Iris pigment epithelial cell (primary cell): ENCODE measurements around the gene RET.
A peak's percentile ranks its signal among the peaks of the same experiment; 100 is the strongest.

Experiments used
- DNase-seq: peaks from one replicate; pipeline ENCODE4 v3.0.0-alpha.2; 2011; ENCODE audit warnings: low read depth

The RET gene

DNA sequence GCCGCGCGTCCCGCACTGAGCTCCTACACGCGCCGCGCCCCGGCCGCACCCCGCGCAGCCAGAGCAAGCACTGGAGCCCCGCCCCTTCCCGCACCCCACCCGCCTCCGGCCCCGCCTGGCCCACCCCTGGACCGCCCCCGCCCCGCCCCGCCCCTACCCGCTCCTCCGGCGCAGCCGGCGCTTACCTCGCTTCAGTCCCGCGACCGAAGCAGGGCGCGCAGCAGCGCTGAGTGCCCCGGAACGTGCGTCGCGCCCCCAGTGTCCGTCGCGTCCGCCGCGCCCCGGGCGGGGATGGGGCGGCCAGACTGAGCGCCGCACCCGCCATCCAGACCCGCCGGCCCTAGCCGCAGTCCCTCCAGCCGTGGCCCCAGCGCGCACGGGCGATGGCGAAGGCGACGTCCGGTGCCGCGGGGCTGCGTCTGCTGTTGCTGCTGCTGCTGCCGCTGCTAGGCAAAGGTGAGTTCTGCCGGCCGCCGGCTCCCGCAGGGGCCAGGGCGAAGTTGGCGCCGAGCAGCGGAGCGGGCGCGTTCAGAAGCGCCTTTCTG lies at the start of gene RET:
TSS of gene RET (plus strand) at position 194 of the 545 bp plus-strand sequence. CDS start at position 384, 190 bp downstream.
- peak; percentile 24 for DNase-seq

GRCh38 chr10:43027331-43027955 lies 49.4 kb upstream of the RET start:
- DNase-seq, result no peak

DNA sequence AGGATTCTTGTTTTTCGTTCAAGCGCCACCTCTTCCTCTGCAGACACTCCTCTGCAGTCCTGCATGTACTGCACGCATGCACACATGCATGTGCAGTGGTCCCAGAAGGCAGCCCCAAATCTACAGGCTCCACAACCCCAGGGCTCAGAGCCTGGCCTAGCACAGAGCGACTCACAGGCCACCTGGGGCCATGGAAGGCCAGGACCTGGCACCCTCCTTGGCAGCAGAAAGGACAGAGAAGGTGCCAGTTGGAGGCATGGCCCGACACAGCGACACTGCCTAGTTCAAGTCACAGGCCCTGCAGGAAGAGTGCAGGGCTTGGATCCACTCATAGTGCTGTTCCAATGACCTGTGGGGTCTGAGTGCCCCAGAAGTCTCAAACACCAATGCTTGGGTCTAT lies 48.7 kb upstream of the RET start:
- DNase-seq, result no peak

DNA sequence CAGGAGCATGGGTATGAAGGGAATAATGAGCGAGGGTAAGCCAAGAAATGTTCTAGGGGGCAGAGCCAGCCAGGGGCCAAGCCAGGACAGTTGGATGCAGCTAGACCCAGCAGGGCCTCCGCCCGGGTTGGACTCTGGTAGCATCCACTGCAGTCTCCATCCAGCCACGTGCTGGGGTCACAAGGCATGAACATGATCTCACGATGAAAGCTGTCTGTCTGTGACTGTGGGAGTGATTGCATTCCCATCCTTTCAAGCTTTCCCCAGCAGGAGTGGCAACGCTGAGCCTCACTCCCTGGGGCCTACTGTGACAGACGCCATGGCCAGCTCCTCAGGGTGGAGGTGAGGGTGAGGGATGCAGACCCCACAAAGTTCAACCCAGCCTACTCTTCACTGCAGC lies 47.8 kb upstream of the RET start:
- no peak for DNase-seq

DNA sequence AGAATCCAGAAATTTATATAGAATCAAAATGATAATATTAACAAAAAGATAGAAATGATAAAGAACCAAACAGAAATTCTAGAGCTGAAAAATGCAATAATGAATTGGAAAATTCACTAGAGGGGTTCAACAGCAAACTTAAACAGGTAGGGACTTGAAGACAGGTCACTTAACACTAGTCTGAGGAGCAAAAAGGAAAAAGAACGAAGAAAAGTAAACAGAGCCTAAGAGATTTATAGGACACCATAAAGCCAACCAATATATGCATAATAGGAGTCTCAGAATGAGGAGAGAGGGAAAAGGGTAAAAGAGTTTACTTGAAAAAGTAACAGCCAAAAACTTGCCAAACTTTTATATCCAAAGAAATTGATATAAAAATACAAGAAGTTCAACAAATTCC lies 44.3 kb upstream of the RET start:
- no peak for DNase-seq

GRCh38 chr10:43035800-43036199 lies 41.1 kb upstream of the RET start:
- DNase-seq, result no peak

GRCh38 chr10:43036481-43037428 lies 40.1 kb upstream of the RET start:
- DNase-seq, result no peak

- DNase-seq, result no peak
Observed at GRCh38 chr10:43037440-43037839, 39.4 kb upstream of the RET start.

DNA sequence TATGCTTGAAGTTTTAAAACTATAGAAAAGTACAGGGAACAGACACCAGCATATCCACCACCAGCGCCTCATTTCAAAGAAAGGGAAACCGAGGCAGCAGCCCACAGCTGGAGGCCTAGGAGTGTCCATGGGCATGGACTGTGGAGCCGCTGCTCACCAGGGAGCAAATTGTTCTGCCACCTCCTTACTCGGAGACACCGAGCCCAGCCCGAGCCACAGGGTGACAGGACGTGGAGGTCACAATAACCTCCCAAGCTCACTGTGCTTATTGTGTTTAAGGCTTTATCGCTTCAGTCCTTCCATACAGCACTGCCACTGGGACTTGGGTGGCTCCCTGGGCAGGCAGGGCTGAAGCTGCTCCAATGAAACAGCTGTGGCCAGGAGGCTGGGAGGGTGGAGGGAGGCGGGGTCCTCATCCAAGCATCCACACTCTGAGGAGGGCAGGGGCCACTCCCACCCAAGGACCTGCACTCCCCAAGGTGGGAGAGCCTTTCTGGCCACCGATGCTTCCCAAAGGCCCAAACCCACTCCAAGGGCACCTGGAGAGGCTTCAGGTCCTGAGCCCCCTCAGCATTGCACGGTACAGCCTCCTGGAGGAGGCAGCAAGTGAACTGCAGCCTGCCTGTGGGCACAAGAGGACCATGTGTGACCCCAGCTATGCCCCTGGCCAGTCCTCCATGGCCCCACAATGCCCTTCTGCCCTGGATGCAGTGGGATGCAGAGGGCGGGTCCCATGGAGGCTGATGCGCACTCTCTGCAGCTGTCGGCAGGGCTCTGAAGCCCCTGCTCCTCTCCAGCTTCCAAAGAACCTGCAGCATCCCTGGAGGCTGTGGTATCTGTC lies 38.7 kb upstream of the RET start:
- no peak for DNase-seq

DNA sequence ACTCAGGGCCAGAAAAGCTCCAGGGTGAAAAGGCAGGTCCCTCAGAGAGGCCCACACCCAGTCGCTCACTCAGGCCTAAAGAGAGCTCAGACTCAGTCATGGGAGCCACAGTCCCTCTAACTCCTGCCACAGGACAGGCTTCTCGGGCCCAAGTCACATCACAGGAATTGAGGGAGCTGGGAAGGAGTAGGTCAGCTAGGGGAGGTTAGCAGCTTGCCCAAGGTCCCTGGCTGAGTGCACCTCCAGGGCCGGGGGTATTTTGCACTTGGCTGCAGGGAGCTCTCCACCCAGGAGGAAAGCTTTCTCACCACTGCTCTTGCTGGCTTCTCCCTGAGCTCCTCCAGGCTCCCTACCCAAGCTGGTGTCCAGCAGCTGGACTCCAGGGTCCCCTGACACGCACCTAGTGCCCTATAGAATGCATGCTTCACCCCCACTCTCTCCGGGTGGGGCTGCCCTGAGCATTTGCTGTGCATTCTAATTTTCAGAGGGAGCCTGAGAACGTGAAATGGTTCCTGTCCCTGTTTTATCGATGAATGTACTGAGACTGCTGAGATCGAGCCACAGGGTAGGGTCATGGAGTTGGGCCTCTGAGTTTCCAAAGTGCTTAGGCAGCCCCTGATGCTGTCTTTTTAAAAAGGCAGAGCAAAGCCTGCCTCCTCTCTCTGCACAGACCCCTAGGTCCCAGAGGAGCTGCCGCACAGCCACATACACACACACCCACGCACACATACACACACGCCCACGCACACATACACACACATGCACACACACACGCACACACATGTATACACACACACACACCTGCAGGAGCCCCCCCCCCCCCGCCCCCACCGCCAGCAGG lies 37.9 kb upstream of the RET start:
- no peak for DNase-seq

DNA sequence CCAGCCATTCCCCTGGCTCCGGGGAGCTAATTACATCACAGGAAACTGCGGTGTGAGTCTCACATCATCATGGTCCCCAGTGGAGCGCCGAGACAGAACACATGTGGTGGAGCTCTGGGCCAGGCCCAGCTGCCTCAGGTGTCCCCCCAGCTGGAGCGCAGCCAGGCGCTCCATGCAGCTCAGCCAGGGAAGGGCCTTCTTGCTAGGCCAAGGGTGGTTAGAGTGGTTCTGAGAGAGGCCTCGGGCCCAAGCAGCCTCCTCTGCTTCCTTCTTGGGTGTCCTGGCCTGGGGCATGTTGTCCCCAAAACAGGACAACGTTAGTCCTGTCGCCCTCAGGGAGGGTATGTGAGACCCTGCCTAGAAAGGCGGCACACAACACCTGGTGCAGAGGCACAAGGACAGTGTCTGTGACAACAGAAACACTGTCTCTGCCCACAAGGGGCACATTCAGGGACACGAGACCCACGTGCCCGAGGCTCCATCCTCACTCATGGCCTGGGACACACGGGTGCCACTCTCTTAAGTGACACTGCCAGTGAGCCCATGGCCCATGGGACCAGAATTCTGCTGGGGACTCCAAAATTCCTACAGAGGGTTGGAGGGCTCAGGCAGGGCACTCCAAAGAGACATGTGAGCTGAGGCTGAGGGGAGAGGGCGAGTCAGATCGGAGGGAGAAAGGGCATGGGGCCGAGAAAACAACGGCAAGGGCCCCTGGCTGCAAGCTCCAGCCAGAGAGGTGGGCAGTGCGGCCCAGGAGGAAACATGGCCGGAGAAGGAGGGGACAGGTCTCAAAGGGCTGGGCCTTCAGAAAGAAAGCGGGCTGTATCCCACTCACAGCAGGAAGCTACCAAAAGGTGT lies 37.0 kb upstream of the RET start:
- no peak for DNase-seq

DNA sequence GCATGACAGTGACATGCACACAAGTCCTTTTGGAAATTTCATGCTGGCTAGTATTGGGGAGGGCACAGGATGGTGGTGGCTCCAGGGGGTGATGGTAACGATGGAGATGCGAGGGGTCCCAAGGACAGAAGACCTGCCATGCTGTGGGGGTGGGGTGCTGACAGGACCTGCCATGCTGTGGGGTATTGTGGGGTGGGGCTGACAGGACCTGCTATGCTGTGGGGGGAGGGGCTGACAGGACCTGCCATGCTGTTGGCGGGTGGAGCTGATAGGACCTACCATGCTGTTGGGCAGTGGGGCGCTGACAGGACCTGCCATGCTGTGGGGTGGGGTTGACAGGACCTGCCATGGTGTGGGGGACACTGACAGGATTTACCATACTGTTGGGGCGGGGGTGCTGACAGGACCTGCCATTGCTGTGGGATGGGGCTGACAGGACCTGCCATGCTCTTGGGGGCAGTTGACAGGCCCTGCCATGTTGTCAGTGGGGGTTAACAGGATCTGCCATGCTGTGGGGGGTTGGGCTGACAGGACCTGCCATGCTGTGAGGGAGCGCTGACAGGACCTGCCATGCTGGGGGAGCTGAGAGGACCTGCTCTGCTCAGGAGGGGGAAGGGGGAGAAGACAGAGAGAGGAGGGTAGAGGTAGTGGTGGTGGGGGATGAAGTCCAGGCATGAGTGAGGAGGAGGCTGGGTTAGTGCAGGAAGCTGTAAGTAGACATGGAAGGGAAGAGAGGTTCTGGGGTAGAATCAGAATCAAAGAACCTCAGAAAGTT lies 36.2 kb upstream of the RET start:
- no peak for DNase-seq

DNA sequence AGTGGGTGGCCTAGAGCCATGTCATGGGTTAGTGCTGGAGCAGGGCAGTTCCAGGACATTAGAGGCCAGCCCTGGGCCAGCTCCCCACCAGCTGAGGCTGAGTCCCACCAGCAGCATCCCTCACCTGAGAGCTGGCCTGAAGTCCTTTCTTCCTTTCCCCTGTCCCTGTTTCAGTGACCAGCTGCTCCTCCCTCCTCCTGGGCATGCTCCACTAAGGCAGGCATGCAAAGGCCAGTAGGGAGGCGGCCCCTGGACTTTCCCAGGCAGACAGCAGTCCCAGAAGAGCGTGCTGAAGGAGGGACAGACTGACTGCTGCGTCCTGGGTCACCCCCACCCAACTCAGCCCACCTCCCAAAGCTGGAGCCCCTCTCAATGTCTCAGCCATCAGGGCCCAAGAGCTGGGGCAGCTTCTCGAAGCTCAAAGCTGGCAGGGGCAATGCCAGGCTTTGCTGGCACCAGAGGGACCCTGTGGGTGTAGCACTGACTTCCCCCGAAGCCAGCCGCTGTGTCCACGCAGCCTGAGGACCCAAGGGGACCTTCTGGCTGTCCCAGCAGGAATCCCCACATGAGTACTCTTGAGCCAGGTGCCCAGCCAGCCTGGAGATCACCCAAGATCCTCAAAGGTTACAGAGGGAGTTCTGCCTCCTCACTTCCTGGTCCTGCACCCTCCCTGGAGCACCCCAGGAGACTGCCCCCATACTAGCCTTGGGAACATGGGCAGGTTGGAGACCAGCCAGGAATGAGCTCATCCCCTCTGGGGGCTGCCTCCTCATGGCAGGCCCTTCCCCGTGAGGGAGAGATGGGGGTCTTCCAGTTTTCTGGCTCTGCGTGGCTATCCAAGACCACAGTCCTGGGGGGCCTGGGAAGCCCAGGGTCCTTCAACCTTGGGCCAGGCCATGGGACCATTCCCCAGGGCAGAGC lies 35.2 kb upstream of the RET start:
- DNase-seq, result no peak

GRCh38 chr10:43042503-43043341 lies 34.1 kb upstream of the RET start:
- DNase-seq, result no peak

DNA sequence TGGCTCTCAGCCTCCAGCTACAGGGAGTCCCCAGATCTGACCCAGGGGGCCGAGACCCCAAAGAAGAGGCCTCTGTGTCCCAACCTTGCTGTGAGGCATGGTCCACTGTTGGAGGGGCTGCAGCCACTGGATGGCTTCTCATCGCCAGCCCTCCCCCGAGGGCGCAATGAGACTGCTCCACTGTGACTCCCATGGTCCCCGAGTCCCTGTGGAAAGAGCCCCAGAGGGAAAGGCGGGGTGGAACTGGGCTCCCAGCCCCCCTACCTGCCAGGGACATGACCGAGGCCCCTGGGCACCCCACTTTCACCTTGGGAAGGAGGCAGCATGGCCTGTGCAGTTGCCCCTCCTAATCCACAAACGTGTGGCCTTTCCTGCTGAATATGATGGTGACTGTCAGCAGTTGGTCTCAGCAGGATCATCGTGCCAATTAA lies 33.5 kb upstream of the RET start:
- DNase-seq, result no peak

GRCh38 chr10:43043773-43044447 lies 33.0 kb upstream of the RET start:
- no peak for DNase-seq

- no peak for DNase-seq
Observed at GRCh38 chr10:43044448-43044921, 32.4 kb upstream of the RET start.
